LNCaP clone FGC (cell line): ENCODE data around the gene STIP1.

ENCODE experiments used
- DNase-seq: peaks from one replicate; pipeline ENCODE4 v3.0.0-alpha.2; 2011; ENCODE audit warnings: low read depth
- H3K4me3 ChIP-seq: 2 replicates; pipeline ENCODE4 v1.5.1; 2011; ENCODE audit warnings: mild to moderate bottlenecking, low read depth, low read length, control low read depth
- CTCF ChIP-seq: IDR thresholded peaks from 2 replicates; pipeline ENCODE4 v1.5.1; 2012; ENCODE audit warnings: mild to moderate bottlenecking; ENCODE audit not compliant: control insufficient read depth, insufficient read depth; ENCODE audit errors: extremely low read depth

The STIP1 gene

GRCh38 chr11:64249038-64249437, 63.1 kb downstream of the STIP1 start:
- no peak overlapping the region for H3K4me3 ChIP-seq
- TF ChIP-seq CTCF, result no peak
- no peak for DNase-seq

GRCh38 chr11:64249563-64250414, 63.8 kb downstream of the STIP1 start:
- TF ChIP-seq CTCF, result no peak
- DNase-seq, result no peak
- H3K4me3 ChIP-seq, result no peak overlapping the region

- H3K4me3 ChIP-seq, result peak overlapping the region; percentile 52
- no peak for DNase-seq
- no peak for TF ChIP-seq CTCF
Measured at GRCh38 chr11:64250415-64251015, 64.5 kb downstream of the STIP1 start.

GRCh38 chr11:64251016-64251752, 65.2 kb downstream of the STIP1 start, which contains the start of gene PLCB3:
TSS of gene PLCB3 (plus strand) at chr11:64251530. CDS start at chr11:64251650, 120 bp downstream.
- peak; percentile 79 for TF ChIP-seq CTCF
- DNase-seq, result no peak
- H3K4me3 ChIP-seq, result peak within 1 kb of the TSS; percentile 85

GRCh38 chr11:64251753-64252002, 65.7 kb downstream of the STIP1 start:
- no peak for TF ChIP-seq CTCF
- DNase-seq, result no peak

GRCh38 chr11:64252003-64252872, 66.3 kb downstream of the STIP1 start:
- TF ChIP-seq CTCF, result no peak
- H3K4me3 ChIP-seq, result peak overlapping the region; percentile 85
- DNase-seq, result no peak

More at GRCh38 chr11:64251753-64252002, 65.7 kb downstream of the STIP1 start:
- peak overlapping the region; percentile 85 for H3K4me3 ChIP-seq
